ENCODE measurements around the gene CLTCL1.
"Not testable (repeated sequence)": the region's sequence is repeated elsewhere in the genome, so short reads cannot be mapped to it uniquely, and the experiment has no call there.

CLTCL1 gene

DNA sequence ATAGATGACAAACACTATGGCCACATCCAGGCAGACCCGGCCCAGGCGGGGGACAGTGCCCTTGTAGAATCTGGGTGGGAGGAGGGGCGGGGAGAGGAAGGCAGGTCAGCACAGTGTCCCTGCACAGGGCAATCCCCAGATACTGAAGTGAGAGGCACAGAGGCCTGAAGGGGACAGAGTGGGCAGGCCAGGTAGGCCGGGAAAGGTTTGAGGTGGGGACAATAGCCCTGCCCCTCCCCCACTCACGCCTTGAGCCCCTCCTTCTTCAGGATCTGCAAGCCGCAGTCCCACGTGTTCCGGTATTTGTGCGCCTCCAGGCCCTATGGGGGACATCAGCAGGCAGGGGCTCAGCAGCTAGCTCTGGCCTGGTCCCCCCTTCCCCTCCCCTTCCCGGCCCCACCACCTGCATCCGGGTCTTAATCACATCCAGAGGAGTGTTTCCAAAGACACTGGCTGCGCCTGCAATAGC, 115.3 kb downstream of the CLTCL1 start:
- no peak for DNase-seq (ENCODE audit: low read depth in 3 of 3)

GRCh38 chr22:19175602-19176174, 115.8 kb downstream of the CLTCL1 start:
- DNase-seq (ENCODE audit: low read depth in 3 of 3) = no peak

GRCh38 chr22:19175026-19175601, 116.4 kb downstream of the CLTCL1 start:
- no peak for DNase-seq (ENCODE audit: low read depth in 3 of 3)

DNA sequence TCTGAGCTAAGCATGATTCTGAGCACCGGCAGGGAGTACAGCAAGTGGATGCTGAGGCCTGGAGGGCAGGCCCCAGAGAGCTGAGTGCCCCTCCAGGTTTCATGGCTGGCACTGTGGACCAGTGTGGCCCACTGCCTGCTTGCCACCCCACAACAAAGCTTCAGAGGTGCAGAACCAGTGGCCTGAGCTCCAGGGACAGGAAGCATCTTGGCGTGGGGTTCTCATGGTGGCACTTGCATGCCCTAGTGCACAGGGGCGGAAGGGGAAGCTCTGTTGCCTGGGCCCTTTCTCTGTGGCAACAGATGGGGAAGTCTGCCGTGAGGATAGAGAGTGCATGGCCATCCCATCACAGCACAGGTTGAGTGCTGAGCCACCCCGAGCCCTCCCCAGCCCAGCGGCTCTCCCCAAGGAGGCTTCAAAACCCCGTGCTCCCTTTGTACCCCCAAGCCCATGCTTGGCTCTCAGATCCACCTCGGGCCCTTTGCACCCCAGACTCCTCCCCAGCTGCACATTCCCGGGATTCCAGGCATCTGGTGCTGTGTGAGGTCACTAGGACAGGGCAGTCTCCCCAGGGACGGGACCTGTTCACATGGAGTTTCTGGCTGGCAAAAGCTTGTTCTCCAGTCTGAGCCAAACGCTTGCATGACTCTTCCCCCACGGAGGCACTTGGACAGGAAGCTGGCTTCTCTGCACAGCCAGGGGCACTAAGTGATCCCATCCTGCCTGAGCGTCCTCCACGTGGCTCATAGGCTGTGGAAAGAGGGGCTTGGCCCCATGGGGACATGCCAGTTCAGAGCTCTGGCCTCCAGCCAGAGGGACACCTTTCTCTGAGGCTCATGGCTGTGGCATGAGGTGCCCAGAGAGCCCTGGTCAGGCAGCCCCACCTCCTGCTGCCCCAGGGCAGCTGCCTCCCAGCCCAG, 117.2 kb downstream of the CLTCL1 start:
- DNase-seq (ENCODE audit: low read depth in 3 of 3) = no peak

DNA sequence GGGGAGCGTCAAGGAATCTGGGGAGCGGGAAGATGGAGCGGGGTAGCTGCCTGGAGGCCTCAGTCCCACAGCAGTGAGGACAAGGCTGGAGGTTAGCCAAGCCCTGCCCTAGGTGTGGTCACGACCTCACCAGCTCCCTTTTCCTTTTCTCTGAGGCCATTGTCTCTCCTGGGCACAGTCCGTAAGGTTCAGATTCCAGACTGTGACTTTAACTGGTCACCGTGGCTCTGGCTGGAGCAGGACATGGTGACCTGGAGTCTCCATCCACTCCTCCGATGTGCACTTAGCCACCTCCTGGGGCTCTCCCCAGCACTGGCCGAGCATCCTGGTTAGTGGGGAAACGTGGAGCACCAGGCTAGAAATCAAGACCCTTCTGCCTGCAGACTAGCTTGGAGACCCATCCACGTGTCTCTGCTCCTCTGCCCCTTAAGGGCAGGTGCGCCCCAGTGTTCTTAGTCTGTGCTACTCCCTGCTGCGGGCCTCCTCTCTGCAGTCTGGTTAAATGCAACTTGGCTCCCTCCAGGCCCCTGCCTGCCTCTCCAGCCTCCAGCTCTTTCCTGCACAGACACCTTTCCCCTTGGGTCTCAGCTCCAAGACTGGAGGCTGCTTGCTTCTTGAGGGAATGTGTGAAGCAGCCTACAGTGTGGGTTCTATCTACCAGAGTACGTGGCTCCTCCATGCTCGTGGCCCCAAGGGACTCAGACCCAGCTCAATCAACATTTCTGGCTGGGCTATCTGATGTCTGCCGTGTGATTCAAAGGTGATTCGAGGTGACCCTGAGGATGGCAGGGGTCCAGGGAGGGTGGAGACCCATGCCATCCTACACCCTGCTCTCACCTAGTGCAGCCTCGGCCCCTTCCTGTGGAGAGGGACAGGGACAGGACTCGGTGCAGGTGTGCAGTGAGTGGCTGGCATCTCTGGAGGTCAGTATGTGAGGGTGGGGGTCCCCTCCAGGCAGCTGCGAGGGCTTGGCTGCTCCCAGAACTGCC, 118.2 kb downstream of the CLTCL1 start:
- DNase-seq (ENCODE audit: low read depth in 3 of 3) = no peak

DNA sequence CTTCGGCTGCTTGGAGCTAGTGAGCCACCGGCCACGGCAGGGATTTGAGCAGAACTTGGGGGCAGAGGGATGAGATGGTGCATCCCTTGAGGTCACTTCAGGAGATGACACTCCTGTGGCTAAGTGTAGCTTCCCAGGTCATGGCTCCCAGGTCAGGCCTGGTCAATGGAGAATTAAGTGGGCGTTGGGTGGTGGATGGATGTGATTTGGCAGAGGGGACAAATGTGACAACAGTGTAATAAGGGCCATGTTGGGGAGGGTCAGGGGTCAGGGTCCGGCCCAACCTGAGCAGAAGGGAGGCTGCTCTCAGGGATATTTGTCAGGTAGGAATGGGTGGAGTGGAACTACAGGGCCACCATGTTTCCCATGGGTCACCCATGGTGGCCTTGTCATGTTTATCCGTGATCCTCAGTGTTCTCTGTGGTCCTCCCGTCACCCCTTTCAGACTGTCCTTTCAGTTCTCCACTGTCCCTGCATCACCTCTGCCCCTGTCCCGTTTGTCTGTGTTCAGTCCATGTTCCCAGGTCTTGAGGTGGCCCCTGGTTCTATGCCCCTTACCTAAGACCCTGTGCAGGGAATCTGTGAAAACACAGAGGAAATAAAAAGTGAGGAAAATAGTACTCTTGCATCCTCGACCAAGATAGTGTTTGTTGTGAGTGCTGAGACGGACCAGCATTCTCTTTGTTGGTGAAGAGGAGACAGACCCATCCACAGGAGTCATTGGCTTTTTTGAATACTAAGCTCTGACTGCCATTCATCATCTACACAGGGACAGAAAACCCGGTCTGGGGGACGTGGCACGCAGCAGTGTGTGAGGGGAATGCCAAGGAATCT, 119.1 kb downstream of the CLTCL1 start:
- DNase-seq (ENCODE audit: low read depth in 3 of 3) = no peak

- no peak for DNase-seq (ENCODE audit: low read depth in 3 of 3)
These were observed 121.6 kb downstream of the CLTCL1 start for GRCh38 chr22:19169947-19170318.

DNA sequence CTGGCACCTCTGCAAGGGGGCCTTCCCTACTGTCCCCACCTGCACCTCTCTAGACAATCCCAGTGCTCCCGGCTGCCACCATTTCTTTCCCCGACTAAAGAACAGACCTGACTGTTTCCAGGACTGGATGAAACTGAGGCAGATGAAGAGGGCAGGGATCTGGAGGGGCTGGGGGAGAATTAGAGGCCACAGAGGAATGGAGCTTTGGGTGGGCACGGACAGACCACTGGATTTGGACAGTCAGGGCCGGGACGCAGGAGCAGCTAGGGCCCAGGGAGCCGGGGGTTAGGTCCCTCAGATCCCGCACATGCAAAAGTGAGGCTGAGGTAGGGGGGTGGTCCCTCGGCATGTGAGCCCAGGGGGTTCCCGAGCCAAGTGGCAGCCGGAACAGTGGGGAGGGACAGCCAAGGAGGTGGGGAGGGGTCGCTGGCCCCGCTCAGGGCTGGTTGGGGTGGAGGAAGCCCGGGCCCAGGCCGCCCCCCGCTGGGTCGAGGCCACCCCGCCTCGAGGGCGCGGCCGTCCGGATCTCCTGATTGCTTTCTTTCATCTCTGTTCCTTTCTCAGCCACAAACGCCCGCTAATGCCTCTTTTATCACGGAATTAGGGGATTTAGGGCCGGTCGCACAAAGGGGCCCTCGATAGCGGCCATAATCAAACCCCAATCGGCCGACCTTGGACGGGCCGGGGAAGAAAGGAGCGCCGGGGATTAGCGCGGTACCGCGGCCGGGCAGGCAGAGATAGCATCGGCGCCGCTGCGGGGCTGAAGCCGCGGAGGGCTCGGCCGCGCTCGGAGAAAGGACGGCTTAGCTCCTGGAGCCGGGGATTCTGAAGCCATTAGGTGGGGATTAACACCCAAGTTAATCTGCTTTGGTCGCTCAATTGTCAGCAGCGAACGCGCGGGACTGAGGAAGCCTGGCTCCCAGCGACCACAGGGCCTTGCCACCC, 122.2 kb downstream of the CLTCL1 start:
- DNase-seq (ENCODE audit: low read depth in 3 of 3) = no peak

- DNase-seq (ENCODE audit: low read depth in 3 of 3) = no peak
These were observed 123.2 kb downstream of the CLTCL1 start for GRCh38 chr22:19168088-19168890.

DNA sequence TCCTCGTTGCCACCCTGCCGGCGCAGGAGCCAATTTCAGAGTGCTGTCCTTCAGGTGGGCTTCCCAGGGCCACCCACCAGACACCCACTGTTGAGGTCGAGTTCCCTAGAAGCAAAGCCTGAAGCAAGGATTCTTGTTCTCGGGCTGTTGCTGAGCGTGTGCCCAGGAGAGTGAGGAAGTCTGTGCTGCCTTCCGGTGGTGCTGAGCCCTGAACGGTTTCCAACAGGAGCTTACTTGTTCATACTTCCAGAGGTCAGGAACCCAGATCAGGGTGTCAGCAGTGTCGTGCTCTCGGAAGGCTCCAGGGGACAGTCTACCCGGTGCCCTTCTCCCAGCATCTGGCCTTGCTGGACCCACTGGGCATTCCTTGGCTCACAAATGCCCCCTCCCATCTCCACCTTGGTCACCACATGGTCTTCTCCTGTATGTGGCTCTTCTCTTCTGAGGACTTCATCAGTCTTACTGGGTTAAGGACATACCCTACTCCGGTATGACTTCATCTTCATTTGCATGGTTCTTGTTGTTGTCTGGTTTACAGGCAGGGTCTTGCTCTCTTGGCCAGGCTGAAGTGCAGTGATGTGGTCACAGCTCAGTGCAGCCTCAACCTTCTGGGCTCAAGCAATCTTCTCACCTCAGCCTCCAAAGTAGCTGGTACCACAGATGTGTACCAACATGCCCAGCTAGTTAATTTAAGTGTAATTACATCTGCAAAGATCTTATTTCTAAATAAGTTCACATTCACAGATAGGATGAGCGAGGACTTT, 124.2 kb downstream of the CLTCL1 start:
- no peak for DNase-seq (ENCODE audit: low read depth in 3 of 3)

DNA sequence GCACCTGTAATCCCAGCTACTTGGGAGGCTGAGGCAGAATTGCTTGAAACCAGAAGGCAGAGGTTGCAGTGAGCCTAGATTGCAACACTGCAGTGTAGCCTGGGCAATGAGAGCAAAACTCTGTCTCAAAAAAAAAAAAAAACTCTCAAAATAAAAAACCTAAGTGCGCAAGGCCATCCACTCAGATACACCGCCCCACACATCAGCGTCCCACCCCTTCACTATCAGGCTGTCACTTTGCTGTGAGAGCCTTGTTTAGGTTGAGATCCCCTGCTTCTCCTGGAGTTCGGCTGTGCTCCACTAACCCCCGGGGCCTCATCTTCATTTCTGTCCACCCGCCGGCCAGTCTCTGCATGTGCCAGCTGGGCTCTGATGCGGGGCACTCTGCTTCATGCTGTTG, 125.1 kb downstream of the CLTCL1 start:
- no peak for DNase-seq (ENCODE audit: low read depth in 3 of 3)

- no peak for DNase-seq (ENCODE audit: low read depth in 3 of 3)
These were observed 127.1 kb downstream of the CLTCL1 start for GRCh38 chr22:19164425-19164824.

DNA sequence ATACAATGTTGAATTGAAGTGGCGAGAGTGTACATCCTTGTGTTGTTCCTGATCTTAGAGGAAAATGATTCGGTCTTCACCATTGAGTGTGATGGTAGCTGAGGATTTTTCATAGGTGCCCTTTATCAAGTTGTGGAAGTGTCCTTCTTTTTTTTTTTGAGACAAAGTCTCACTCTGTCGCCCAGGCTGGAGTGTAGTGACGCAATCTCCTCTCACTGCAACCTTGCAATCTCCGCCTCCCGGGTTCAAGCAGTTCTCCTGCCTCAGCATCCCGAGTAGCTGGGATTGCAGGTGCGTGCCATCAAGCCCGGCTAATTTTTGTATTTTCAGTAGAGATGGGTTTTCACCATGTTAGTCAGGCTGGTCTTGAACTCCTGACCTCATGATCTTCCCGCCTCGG, 132.9 kb downstream of the CLTCL1 start:
- DNase-seq (ENCODE audit: low read depth in 3 of 3) = not testable (repeated sequence)

DNA sequence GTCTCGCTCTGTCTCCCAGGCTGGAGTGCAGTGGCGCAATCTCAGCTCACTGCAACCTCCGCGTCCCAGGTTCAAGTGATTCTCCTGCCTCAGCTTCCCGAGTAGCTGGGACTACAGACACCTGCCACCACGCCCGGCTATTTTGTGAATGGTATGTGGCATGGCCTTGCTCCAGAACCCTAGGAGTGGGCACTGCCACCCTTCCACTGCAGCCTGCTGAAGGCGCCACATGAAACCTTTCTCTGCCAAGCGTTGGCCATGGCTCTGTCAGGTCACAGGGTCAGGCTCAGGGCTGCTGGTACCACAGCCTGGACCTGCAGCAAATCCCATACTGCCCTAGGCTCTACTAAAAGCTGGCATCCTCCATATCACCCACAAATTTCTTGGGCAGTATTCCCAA, 135.4 kb downstream of the CLTCL1 start:
- DNase-seq (ENCODE audit: low read depth in 3 of 3) = not testable (repeated sequence)

GRCh38 chr22:19152942-19153883, 138.3 kb downstream of the CLTCL1 start:
- DNase-seq (ENCODE audit: low read depth in 3 of 3) = no peak

DNA sequence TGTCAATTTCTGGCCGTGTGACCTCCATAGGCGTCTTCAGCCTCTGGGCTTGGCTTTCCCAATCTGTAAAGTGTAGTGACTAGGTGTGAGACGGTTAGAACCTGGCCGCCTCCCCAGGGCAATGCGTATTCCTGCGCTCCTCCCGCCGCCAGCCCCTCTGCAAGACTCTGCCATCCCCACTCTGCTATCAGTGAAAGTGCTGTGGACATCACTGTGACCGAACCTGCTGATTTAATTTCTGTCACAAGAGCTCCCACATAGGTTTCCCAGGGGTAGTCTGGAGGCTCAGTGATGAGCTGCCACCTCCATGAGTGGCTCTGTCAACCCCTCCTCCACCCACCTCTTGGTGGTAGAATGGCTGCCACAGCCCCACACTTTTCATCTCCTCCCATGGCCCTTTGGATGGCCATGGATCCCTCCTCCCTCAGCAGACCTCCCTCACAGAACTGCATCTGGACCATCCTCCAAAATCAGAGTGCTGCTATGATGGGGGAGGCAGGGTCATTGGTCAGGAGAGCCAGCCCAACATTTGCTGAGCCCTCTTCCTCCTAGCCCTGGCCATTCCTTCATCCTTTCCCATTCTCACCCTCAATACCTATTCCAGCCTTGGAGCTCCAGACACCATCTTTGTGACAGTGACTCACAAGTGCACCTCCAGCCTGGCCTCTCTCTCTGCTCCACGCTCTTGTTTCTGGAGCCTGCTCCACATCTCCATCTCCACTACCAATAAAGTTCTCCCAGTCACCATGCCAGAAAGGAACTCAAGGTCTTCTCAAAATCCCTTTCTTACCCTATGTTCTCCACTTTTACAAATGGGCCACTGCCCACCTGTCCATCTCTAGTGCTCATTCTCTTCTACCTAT, 140.0 kb downstream of the CLTCL1 start:
- DNase-seq (ENCODE audit: low read depth in 3 of 3) = no peak
